ENCODE results near the gene HAPLN3. TPM values are rescaled to one million over a fixed set of nuclear protein-coding genes. Genes with fewer than 3 reads are reported as not detected.
A peak's percentile ranks its signal among the peaks of the same experiment; 100 is the strongest.

The HAPLN3 gene
- total RNA-seq, 4 donors from 2014 or later: 3.6 to 14.0 (median 5.8) TPM

DNA sequence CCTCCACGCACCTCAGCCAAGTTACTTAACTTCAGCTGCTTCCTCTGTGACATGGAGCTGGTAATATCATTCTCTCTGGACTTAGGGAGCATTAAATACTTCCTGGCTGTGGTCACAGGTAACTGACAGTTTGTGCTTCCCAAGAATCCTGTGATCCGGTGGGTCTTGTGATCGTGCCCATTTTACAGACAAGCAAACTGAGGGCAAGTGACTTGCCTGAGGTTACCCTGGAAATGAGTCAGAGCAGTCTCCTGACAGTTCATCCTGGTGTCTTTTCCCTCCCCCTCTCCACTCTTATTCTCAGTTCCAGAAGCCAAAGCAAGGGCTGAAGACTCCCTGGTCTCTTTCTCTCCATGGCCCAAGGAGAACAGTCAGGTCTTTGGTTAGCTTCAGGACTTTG, 56.2 kb downstream of the HAPLN3 start:
- intact Hi-C loops (cut with DNase I): loop anchor here (10.0 kb wide), 1 partner anchor 214 kb away; the partner anchor contains the start of gene AEN
- H3K9me3 ChIP-seq: no peaks in the 10 kb centered on the region
- no peak overlapping the region for H3K4me3 ChIP-seq (replicated peaks in 1 of 3)
- DNase-seq: no peak
- TF ChIP-seq, protein P1, sequence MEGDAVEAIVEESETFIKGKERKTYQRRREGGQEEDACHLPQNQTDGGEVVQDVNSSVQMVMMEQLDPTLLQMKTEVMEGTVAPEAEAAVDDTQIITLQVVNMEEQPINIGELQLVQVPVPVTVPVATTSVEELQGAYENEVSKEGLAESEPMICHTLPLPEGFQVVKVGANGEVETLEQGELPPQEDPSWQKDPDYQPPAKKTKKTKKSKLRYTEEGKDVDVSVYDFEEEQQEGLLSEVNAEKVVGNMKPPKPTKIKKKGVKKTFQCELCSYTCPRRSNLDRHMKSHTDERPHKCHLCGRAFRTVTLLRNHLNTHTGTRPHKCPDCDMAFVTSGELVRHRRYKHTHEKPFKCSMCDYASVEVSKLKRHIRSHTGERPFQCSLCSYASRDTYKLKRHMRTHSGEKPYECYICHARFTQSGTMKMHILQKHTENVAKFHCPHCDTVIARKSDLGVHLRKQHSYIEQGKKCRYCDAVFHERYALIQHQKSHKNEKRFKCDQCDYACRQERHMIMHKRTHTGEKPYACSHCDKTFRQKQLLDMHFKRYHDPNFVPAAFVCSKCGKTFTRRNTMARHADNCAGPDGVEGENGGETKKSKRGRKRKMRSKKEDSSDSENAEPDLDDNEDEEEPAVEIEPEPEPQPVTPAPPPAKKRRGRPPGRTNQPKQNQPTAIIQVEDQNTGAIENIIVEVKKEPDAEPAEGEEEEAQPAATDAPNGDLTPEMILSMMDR (IDR thresholded peaks at IDR 0.05): no peak
- TF ChIP-seq POLR2A (IDR thresholded peaks at IDR 0.05): no peak
- no peaks in the 10 kb centered on the region for H3K36me3 ChIP-seq
- WGBS, 2 donors: 81 to 89% methylated on average over 3 of the region's 3 CpGs
- H3K27ac ChIP-seq: no peak overlapping the region
- H3K27me3 ChIP-seq: no peaks in the 10 kb centered on the region
- no peaks in the 10 kb centered on the region for H3K4me1 ChIP-seq

DNA sequence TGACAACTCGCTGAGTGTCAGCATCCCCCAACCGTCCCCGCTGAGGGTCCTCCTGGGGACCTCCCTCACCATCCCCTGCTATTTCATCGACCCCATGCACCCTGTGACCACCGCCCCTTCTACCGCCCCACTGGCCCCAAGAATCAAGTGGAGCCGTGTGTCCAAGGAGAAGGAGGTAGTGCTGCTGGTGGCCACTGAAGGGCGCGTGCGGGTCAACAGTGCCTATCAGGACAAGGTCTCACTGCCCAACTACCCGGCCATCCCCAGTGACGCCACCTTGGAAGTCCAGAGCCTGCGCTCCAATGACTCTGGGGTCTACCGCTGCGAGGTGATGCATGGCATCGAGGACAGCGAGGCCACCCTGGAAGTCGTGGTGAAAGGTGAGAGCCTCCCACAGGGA, 56.7 kb downstream of the HAPLN3 start:
- intact Hi-C loops (cut with DNase I): loop anchor here (10.0 kb wide), 1 partner anchor 214 kb away; the partner anchor contains the start of gene AEN
- Histone ChIP-seq H3K4me1 (no peaks in the 10 kb centered on the region), H3K9me3 (no peaks in the 10 kb centered on the region), H3K36me3 (no peaks in the 10 kb centered on the region), H3K27me3 (no peaks in the 10 kb centered on the region), H3K4me3 (replicated peaks in 1 of 3) (no peak overlapping the region), H3K27ac (no peak overlapping the region)
- TF ChIP-seq, protein P1 (IDR thresholded peaks at IDR 0.05): no peak
- no peak for TF ChIP-seq POLR2A (IDR thresholded peaks at IDR 0.05)
- DNase-seq: no peak
- WGBS, 2 donors: 86 to 88% methylated on average over 16 to 18 of the region's 18 CpGs

DNA sequence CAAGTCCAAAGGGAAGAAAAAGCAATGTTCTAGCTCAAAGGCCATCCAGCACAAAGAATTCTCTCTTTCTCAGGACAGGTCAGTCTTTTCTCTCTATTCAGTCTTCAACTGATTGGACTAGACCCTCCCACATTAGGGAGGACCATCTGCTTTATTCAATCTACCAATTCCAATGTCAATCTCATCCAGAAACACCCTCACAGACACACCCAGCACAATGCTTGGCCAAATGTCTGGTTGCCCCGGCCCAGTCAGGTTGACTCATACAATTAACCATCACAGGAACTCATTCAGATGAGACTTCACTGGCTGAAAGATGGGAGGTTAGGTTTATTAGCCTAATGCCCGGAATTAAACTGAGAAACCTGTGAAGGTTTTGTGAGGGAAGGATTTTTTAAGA, 59.7 kb downstream of the HAPLN3 start:
- Histone ChIP-seq H3K4me1 (no peaks in the 10 kb centered on the region), H3K36me3 (no peaks in the 10 kb centered on the region), H3K4me3 (replicated peaks in 1 of 3) (no peak overlapping the region), H3K27me3 (no peaks in the 10 kb centered on the region), H3K9me3 (no peaks in the 10 kb centered on the region), H3K27ac (no peak overlapping the region)
- 79 to 86% methylated on average over 2 of the region's 2 CpGs for WGBS, 2 donors
- DNase-seq: no peak
- TF ChIP-seq, protein P1 (IDR thresholded peaks at IDR 0.05): no peak
- no peak for TF ChIP-seq POLR2A (IDR thresholded peaks at IDR 0.05)
- intact Hi-C loops (cut with DNase I): loop anchor here (10.0 kb wide), 1 partner anchor 211 kb away; the partner anchor contains the start of gene AEN

DNA sequence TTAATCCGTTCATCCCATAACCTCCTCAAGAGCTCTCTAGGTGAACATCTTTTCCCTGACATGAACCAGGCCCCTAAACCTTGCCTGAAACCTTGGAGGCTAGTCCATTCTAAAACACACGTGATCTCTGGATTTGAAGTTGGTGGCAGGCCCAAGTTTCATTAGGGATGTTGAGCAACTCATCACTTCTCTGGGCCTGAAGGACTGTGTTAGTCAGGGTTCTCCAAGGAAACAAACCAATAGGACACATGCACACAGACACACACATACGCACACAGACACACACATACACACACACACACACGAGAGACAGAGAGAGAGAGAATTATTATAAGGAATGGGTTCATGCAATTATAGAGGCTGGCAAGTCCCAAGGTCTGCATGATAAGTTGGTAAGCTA, 60.2 kb downstream of the HAPLN3 start:
- 93% methylated on average over 4 of the region's 4 CpGs for WGBS, 2 donors
- no peak overlapping the region for H3K27ac ChIP-seq
- intact Hi-C loops (cut with DNase I): loop anchor here (10.0 kb wide), 1 partner anchor 210 kb away; the partner anchor contains the start of gene AEN
- no peaks in the 10 kb centered on the region for H3K4me1 ChIP-seq
- no peaks in the 10 kb centered on the region for H3K27me3 ChIP-seq
- no peak overlapping the region for H3K4me3 ChIP-seq (replicated peaks in 1 of 3)
- DNase-seq: no peak
- no peak for TF ChIP-seq POLR2A (IDR thresholded peaks at IDR 0.05)
- TF ChIP-seq, protein P1 (IDR thresholded peaks at IDR 0.05): no peak
- H3K9me3 ChIP-seq: no peaks in the 10 kb centered on the region
- no peaks in the 10 kb centered on the region for H3K36me3 ChIP-seq

DNA sequence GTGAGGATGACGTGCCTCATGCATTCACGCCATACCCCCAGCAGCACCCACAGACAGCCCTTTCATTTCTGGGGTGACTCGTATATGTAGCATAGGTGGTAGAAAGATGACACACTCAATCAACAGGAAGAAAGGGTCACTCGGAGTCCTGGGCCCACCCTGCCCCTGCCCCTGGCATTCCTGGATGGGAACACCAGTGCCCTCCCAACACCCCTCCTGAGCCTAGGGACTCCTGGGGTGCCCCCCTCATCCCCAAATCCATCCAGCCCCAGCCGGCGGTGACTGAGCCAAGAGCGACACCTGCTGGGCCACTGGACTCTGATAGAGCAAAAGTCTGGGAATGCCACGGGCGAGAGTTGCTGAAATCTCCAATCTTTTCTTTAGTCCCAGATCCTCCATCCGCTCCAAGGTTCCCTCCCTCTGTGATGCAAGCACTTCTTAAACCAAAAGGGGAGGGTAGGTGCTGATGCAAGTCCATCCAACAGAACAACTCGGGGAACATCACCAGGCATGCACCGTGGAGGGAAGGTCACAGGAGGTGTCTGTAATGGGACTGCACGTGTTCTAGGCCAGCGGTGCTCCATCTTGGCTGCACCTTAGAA, 61.0 kb downstream of the HAPLN3 start:
- no peaks in the 10 kb centered on the region for H3K27me3 ChIP-seq
- no peaks in the 10 kb centered on the region for H3K9me3 ChIP-seq
- H3K4me3 ChIP-seq (replicated peaks in 1 of 3): no peak overlapping the region
- no peak for TF ChIP-seq POLR2A (IDR thresholded peaks at IDR 0.05)
- TF ChIP-seq, protein P1 (IDR thresholded peaks at IDR 0.05): peak in 4 of 6 experiments; percentile 22 to 53 (median 36)
- no peaks in the 10 kb centered on the region for H3K36me3 ChIP-seq
- no peaks in the 10 kb centered on the region for H3K4me1 ChIP-seq
- DNase-seq: peak; percentile 26 to 27
- intact Hi-C loops (cut with DNase I): loop anchor here (10.0 kb wide), 1 partner anchor 210 kb away; the partner anchor contains the start of gene AEN
- no peak overlapping the region for H3K27ac ChIP-seq
- 43 to 50% methylated on average over 13 to 14 of the region's 14 CpGs for WGBS, 2 donors
